Nephron progenitor cell (in vitro differentiated cells): ENCODE results near the gene ABHD10.

Experiments used
- DNase-seq: peaks from one replicate; pipeline ENCODE4 v3.0.0; 2021
- H3K27ac Mint-ChIP-seq: 2 replicates; pipeline ENCODE4 v1.8.0; 2021; ENCODE audit warnings: mild to moderate bottlenecking, moderate library complexity, mixed read lengths
- H3K27me3 Mint-ChIP-seq: 2 replicates; pipeline ENCODE4 v1.8.0; 2021; ENCODE audit warnings: mild to moderate bottlenecking, low read depth, mixed read lengths; ENCODE audit not compliant: poor library complexity
- H3K36me3 Mint-ChIP-seq: 2 replicates; pipeline ENCODE4 v1.8.0; 2021; ENCODE audit warnings: low read depth, mixed read lengths
- H3K4me1 Mint-ChIP-seq: 2 replicates; pipeline ENCODE4 v1.8.0; 2021; ENCODE audit warnings: mixed read lengths
- H3K4me3 Mint-ChIP-seq: 2 replicates; pipeline ENCODE4 v1.8.0; 2021; ENCODE audit warnings: mild to moderate bottlenecking, moderate library complexity, mixed read lengths
- H3K9me3 Mint-ChIP-seq: 2 replicates; pipeline ENCODE4 v1.8.0; 2021; ENCODE audit warnings: mild to moderate bottlenecking, moderate library complexity, mixed read lengths
- CTCF ChIP-seq: fragments of 200-600 bp; sonication (generic); IDR thresholded peaks from 2 replicates; pipeline ENCODE4 v1.5.0; 2021; ENCODE audit warnings: antibody characterized with exemption

ABHD10 gene

GRCh38 chr3:112003321-112004080 is 24.7 kb downstream of the ABHD10 start:
- peak overlapping the region; percentile 3 for H3K4me3 Mint-ChIP-seq
- H3K36me3 Mint-ChIP-seq = peaks cover 44% of the 10 kb centered on the region
- no peak for TF ChIP-seq CTCF
- peak overlapping the region; percentile 11 for H3K27ac Mint-ChIP-seq
- H3K27me3 Mint-ChIP-seq = peaks cover 2% of the 10 kb centered on the region
- peaks cover 66% of the 10 kb centered on the region for H3K4me1 Mint-ChIP-seq
- DNase-seq = no peak
- no peaks in the 10 kb centered on the region for H3K9me3 Mint-ChIP-seq

- H3K4me1 Mint-ChIP-seq = peaks cover 67% of the 10 kb centered on the region
- no peak overlapping the region for H3K27ac Mint-ChIP-seq
- H3K27me3 Mint-ChIP-seq = peaks cover 2% of the 10 kb centered on the region
- no peaks in the 10 kb centered on the region for H3K9me3 Mint-ChIP-seq
- no peak for TF ChIP-seq CTCF
- no peak for DNase-seq
- peaks cover 51% of the 10 kb centered on the region for H3K36me3 Mint-ChIP-seq
- H3K4me3 Mint-ChIP-seq = no peak overlapping the region
These were observed 25.4 kb downstream of the ABHD10 start for GRCh38 chr3:112004187-112004586.

GRCh38 chr3:112004669-112005068 is 25.8 kb downstream of the ABHD10 start:
- peaks cover 56% of the 10 kb centered on the region for H3K36me3 Mint-ChIP-seq
- peaks cover 71% of the 10 kb centered on the region for H3K4me1 Mint-ChIP-seq
- TF ChIP-seq CTCF = no peak
- no peak overlapping the region for H3K27ac Mint-ChIP-seq
- H3K4me3 Mint-ChIP-seq = no peak overlapping the region
- H3K27me3 Mint-ChIP-seq = peaks cover 2% of the 10 kb centered on the region
- no peaks in the 10 kb centered on the region for H3K9me3 Mint-ChIP-seq
- DNase-seq = peak; percentile 39

GRCh38 chr3:112005091-112005672 is 26.4 kb downstream of the ABHD10 start:
- peaks cover 72% of the 10 kb centered on the region for H3K4me1 Mint-ChIP-seq

GRCh38 chr3:112007633-112008032 is 28.8 kb downstream of the ABHD10 start:
- Mint-ChIP-seq H3K4me1 (peaks cover 65% of the 10 kb centered on the region), H3K27ac (no peak overlapping the region), H3K27me3 (no peaks in the 10 kb centered on the region), H3K36me3 (peaks cover 73% of the 10 kb centered on the region), H3K9me3 (no peaks in the 10 kb centered on the region), H3K4me3 (no peak overlapping the region)
- TF ChIP-seq CTCF = no peak
- no peak for DNase-seq

More at GRCh38 chr3:112005091-112005672, 26.4 kb downstream of the ABHD10 start:
- no peak for TF ChIP-seq CTCF
- peaks cover 2% of the 10 kb centered on the region for H3K27me3 Mint-ChIP-seq
- no peak overlapping the region for H3K27ac Mint-ChIP-seq
- no peaks in the 10 kb centered on the region for H3K9me3 Mint-ChIP-seq
- no peak overlapping the region for H3K4me3 Mint-ChIP-seq
- peaks cover 58% of the 10 kb centered on the region for H3K36me3 Mint-ChIP-seq
- DNase-seq = no peak
